Neural cell (in vitro differentiated cells): Measurements from ENCODE around the gene SLC39A13. TPM values are rescaled to one million over a fixed set of nuclear protein-coding genes. Genes with fewer than 3 reads are reported as not detected.
"Not testable (repeated sequence)": the region's sequence is repeated elsewhere in the genome, so short reads cannot be mapped to it uniquely, and the experiment has no call there.

Experiments
- H2AFZ ChIP-seq: fragments of 200-600, 300-800 bp; sonication (generic), shearing (Covaris generic); 2 replicates; pipeline ENCODE4 v1.6.0; 2014; ENCODE audit warnings: low read depth, mild to moderate bottlenecking, antibody characterized with exemption, low read length, moderate library complexity
- H3F3A ChIP-seq: fragments of 200-600 bp; shearing (Covaris generic); 2 replicates; pipeline ENCODE4 v1.6.1; 2016; ENCODE audit warnings: mild to moderate bottlenecking, moderate library complexity, mixed read lengths, antibody characterized with exemption, low read length; ENCODE audit not compliant: insufficient read depth, poor library complexity, severe bottlenecking
- H3K27ac ChIP-seq: fragments of 200-600, 300-800 bp; sonication (generic), shearing (Covaris generic); 2 replicates; pipeline ENCODE4 v1.5.1; 2014; ENCODE audit warnings: mild to moderate bottlenecking, low read length, moderate library complexity
- H3K27me3 ChIP-seq: fragments of 300-800, 200-600 bp; sonication (generic), shearing (Covaris generic); 2 replicates; pipeline ENCODE4 v1.6.0; 2014; ENCODE audit warnings: mild to moderate bottlenecking, low read depth, low read length, moderate library complexity; ENCODE audit not compliant: insufficient read depth
- H3K36me3 ChIP-seq: fragments of 300-800, 200-600 bp; sonication (generic), shearing (Covaris generic); 2 replicates; pipeline ENCODE4 v1.5.1; 2014; ENCODE audit warnings: mild to moderate bottlenecking, antibody characterized with exemption, low read length, moderate library complexity; ENCODE audit not compliant: insufficient read depth
- H3K4me2 ChIP-seq: fragments of 300-800, 200-600 bp; sonication (generic), shearing (Covaris generic); 2 replicates; pipeline ENCODE4 v1.6.0; 2014; ENCODE audit warnings: mild to moderate bottlenecking, low read length
- H3K4me3 ChIP-seq: fragments of 300-800, 200-600 bp; sonication (generic), shearing (Covaris generic); 2 replicates; pipeline ENCODE4 v1.5.1; 2014; ENCODE audit warnings: mild to moderate bottlenecking, low read length, moderate library complexity
- H3K79me2 ChIP-seq: fragments of 200-600 bp; shearing (Covaris generic); replicated peaks from 2 replicates; pipeline ENCODE4 v1.6.0; 2014; ENCODE audit warnings: mild to moderate bottlenecking, low read length, moderate library complexity; ENCODE audit not compliant: insufficient read depth
- H3K9ac ChIP-seq: fragments of 300-800, 200-600 bp; sonication (generic), shearing (Covaris generic); 2 replicates; pipeline ENCODE4 v1.6.1; 2016; ENCODE audit warnings: mild to moderate bottlenecking, low read length, mixed read lengths
- H3K9me2 ChIP-seq: fragments of 200-600 bp; shearing (Covaris generic); 2 replicates; pipeline ENCODE4 v1.6.1; 2016; ENCODE audit warnings: mild to moderate bottlenecking, low read length, mixed read lengths; ENCODE audit not compliant: insufficient read depth
- H3K9me3 ChIP-seq: fragments of 200-600, 300-800 bp; sonication (generic), shearing (Covaris generic); 2 replicates; pipeline ENCODE4 v1.6.1; 2016; ENCODE audit warnings: mild to moderate bottlenecking, mixed run types, low read length, moderate library complexity, mixed read lengths
- H4K20me1 ChIP-seq: fragments of 200-600 bp; shearing (Covaris generic); 2 replicates; pipeline ENCODE4 v1.6.1; 2016; ENCODE audit warnings: mild to moderate bottlenecking, mixed run types; ENCODE audit not compliant: insufficient read depth
- EP300 ChIP-seq: fragments of 450-650 bp; conservative IDR thresholded peaks from 2 replicates; pipeline ENCODE4 v1.6.1; 2014; ENCODE audit warnings: antibody characterized with exemption, mild to moderate bottlenecking, moderate library complexity; ENCODE audit not compliant: poor library complexity, severe bottlenecking
- EZH2 ChIP-seq: fragments of 200-600, 300-800 bp; shearing (Covaris generic), sonication (generic); IDR thresholded peaks from 2 replicates; pipeline ENCODE4 v1.6.1; 2014; ENCODE audit warnings: antibody characterized with exemption, low read length, borderline replicate concordance, mild to moderate bottlenecking; ENCODE audit not compliant: insufficient read depth, poor library complexity, severe bottlenecking
- MXI1 ChIP-seq: fragments of 450-650 bp; conservative IDR thresholded peaks from 2 replicates; pipeline ENCODE4 v1.6.1; 2014; ENCODE audit warnings: antibody characterized with exemption, mild to moderate bottlenecking; ENCODE audit not compliant: poor library complexity, severe bottlenecking
- POLR2AphosphoS5 ChIP-seq: IDR thresholded peaks from 2 replicates; pipeline ENCODE4 v1.6.1; 2012
- RAD21 ChIP-seq: fragments of 450-650 bp; conservative IDR thresholded peaks from 2 replicates; pipeline ENCODE4 v1.6.1; 2014; ENCODE audit warnings: antibody characterized with exemption, mild to moderate bottlenecking, moderate library complexity
- SMC3 ChIP-seq: fragments of 450-650 bp; conservative IDR thresholded peaks from 2 replicates; pipeline ENCODE4 v1.6.1; 2014; ENCODE audit warnings: antibody characterized with exemption, mild to moderate bottlenecking, moderate library complexity; ENCODE audit not compliant: poor library complexity
- TAF1 ChIP-seq: IDR thresholded peaks from 2 replicates; pipeline ENCODE4 v1.6.1; 2012; ENCODE audit warnings: low read depth
- polyA plus RNA-seq: library from polyadenylated mRNA; depleted of rRNA; stranded (reverse); fragments of >200 nt; gene quantifications from 2 replicates; pipeline ENCODE4 v1.2.3, GENCODE V29; 2014
- TF ChIP-seq, protein P1 (sequence below): fragments of 450-650 bp; IDR thresholded peaks from 2 replicates; pipeline ENCODE4 v1.5.1; 2014; ENCODE audit warnings: antibody characterized with exemption, mild to moderate bottlenecking, moderate library complexity; ENCODE audit not compliant: poor library complexity, severe bottlenecking
- TF ChIP-seq, protein P2 (sequence below): IDR thresholded peaks from 2 replicates; pipeline ENCODE4 v1.6.1; 2012; ENCODE audit warnings: borderline replicate concordance

SLC39A13 gene
- polyA plus RNA-seq, 1 donor from 2014 or later, result 48.0 TPM

DNA sequence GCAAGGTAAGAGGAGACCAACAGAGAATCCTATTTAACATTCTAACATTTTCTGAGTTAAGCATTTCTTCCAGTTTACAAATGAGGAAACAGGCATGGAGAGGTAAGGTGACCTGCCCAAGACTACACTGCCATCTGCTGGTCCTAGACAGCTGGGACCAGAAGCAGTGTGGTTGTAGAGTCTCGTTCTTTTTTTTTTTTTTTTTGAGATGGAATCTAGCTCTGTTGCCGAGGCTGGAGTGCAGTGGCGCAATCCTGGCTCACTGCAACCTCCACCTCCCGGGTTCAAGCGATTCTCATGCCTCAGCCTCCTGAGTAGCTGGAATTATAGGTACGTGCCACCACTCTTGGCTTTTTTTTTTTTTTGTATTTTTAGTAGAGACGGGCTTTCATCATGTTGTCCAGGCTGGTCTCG is 45.9 kb downstream of the SLC39A13 start:
- not testable (repeated sequence) for H2AFZ ChIP-seq, H3K4me3 ChIP-seq, H3K9me2 ChIP-seq, H4K20me1 ChIP-seq, H3K27ac ChIP-seq, H3K9ac ChIP-seq, H3K9me3 ChIP-seq, H3K79me2 ChIP-seq, H3F3A ChIP-seq, H3K27me3 ChIP-seq, H3K4me2 ChIP-seq, H3K36me3 ChIP-seq
- TF ChIP-seq SMC3 (peak; percentile 69), RAD21 (peak; percentile 74)
- TF ChIP-seq, protein P1, sequence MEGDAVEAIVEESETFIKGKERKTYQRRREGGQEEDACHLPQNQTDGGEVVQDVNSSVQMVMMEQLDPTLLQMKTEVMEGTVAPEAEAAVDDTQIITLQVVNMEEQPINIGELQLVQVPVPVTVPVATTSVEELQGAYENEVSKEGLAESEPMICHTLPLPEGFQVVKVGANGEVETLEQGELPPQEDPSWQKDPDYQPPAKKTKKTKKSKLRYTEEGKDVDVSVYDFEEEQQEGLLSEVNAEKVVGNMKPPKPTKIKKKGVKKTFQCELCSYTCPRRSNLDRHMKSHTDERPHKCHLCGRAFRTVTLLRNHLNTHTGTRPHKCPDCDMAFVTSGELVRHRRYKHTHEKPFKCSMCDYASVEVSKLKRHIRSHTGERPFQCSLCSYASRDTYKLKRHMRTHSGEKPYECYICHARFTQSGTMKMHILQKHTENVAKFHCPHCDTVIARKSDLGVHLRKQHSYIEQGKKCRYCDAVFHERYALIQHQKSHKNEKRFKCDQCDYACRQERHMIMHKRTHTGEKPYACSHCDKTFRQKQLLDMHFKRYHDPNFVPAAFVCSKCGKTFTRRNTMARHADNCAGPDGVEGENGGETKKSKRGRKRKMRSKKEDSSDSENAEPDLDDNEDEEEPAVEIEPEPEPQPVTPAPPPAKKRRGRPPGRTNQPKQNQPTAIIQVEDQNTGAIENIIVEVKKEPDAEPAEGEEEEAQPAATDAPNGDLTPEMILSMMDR, result peak; percentile 77

DNA sequence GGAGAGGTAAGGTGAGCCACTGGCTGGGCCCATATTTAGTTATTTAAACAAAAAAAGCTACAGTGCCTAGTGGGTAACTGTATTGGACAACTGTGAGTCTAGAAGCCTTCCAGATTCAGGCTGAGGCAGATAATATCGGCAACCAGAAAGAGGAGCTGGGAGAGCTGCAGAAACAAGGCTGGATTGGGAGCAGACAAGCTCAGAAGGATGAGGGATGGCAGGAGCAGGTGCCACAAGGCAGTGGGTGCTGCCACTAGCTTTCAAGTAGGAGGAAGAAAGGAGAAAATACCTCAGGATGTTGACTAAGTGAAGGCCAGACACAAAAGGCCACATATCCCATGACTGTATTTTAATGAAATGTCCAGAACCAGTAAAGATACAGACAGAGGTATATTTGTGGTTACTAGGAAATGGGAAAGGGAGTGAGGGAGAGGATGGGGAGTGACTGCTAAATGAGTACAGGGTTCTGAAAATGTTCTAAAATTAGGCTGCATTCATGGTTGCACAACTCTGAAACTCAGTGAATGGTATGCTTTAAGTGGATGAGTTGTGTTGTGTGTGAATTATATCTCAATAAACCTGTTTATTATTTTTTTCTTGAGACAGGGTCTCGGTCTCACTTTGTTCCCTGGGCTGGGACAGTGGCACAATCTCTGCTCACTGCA is 52.3 kb downstream of the SLC39A13 start:
- H3K9me3 ChIP-seq, result no peaks in the 10 kb centered on the region
- no peaks in the 10 kb centered on the region for H3K36me3 ChIP-seq
- H3K9me2 ChIP-seq, result no peaks in the 10 kb centered on the region
- H3K27me3 ChIP-seq, result no peaks in the 10 kb centered on the region
- H3F3A ChIP-seq, result no peaks in the 10 kb centered on the region
- TF ChIP-seq SMC3 (no peak), POLR2AphosphoS5 (no peak), MXI1 (no peak), EZH2 (no peak), RAD21 (no peak), EP300 (no peak), TAF1 (no peak)
- TF ChIP-seq, protein P2, sequence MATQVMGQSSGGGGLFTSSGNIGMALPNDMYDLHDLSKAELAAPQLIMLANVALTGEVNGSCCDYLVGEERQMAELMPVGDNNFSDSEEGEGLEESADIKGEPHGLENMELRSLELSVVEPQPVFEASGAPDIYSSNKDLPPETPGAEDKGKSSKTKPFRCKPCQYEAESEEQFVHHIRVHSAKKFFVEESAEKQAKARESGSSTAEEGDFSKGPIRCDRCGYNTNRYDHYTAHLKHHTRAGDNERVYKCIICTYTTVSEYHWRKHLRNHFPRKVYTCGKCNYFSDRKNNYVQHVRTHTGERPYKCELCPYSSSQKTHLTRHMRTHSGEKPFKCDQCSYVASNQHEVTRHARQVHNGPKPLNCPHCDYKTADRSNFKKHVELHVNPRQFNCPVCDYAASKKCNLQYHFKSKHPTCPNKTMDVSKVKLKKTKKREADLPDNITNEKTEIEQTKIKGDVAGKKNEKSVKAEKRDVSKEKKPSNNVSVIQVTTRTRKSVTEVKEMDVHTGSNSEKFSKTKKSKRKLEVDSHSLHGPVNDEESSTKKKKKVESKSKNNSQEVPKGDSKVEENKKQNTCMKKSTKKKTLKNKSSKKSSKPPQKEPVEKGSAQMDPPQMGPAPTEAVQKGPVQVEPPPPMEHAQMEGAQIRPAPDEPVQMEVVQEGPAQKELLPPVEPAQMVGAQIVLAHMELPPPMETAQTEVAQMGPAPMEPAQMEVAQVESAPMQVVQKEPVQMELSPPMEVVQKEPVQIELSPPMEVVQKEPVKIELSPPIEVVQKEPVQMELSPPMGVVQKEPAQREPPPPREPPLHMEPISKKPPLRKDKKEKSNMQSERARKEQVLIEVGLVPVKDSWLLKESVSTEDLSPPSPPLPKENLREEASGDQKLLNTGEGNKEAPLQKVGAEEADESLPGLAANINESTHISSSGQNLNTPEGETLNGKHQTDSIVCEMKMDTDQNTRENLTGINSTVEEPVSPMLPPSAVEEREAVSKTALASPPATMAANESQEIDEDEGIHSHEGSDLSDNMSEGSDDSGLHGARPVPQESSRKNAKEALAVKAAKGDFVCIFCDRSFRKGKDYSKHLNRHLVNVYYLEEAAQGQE, result no peak
- TF ChIP-seq, protein P1, result no peak
- no peak overlapping the region for H3K4me3 ChIP-seq
- no peaks in the 10 kb centered on the region for H3K79me2 ChIP-seq
- no peaks in the 10 kb centered on the region for H4K20me1 ChIP-seq
- no peak overlapping the region for H3K9ac ChIP-seq
- H2AFZ ChIP-seq, result no peak overlapping the region
- H3K4me2 ChIP-seq, result no peak overlapping the region
- H3K27ac ChIP-seq, result no peak overlapping the region
